Activated CD4-positive, alpha-beta T cell treated with anti-CD3 and anti-CD28 coated beads for 1 hour (primary cell): ENCODE measurements around the gene FAM83G.
"Not testable (repeated sequence)": the region's sequence is repeated elsewhere in the genome, so short reads cannot be mapped to it uniquely, and the experiment has no call there.

Experiments
- DNase-seq: peaks from one replicate; pipeline ENCODE4 v3.0.0-alpha.2; 2020

FAM83G gene

GRCh38 chr17:19023209-19023999, 18.8 kb upstream of the FAM83G start:
- DNase-seq, result no peak

GRCh38 chr17:19022747-19023146, 18.2 kb upstream of the FAM83G start:
- no peak for DNase-seq

GRCh38 chr17:19022128-19022527, 17.6 kb upstream of the FAM83G start:
- no peak for DNase-seq

GRCh38 chr17:19021622-19022083, 17.1 kb upstream of the FAM83G start:
- DNase-seq, result no peak

- DNase-seq, result not testable (repeated sequence)
Measured at GRCh38 chr17:19021011-19021621, 16.6 kb upstream of the FAM83G start.

- no peak for DNase-seq
Measured at GRCh38 chr17:19020016-19020415, 15.5 kb upstream of the FAM83G start.

- DNase-seq, result no peak
Measured at GRCh38 chr17:19019041-19019941, 14.7 kb upstream of the FAM83G start.

- DNase-seq, result no peak
Measured at GRCh38 chr17:19018600-19018950, 14.0 kb upstream of the FAM83G start.

- no peak for DNase-seq
Measured at GRCh38 chr17:19017804-19018599, 13.4 kb upstream of the FAM83G start.

GRCh38 chr17:19017401-19017800, 12.8 kb upstream of the FAM83G start:
- DNase-seq, result no peak

GRCh38 chr17:19016881-19017280, 12.3 kb upstream of the FAM83G start:
- no peak for DNase-seq

GRCh38 chr17:19016297-19016696, 11.7 kb upstream of the FAM83G start:
- no peak for DNase-seq

- DNase-seq, result no peak
Measured at GRCh38 chr17:19015428-19015827, 10.9 kb upstream of the FAM83G start.

- DNase-seq, result no peak
Measured at GRCh38 chr17:19014628-19015215, 10.2 kb upstream of the FAM83G start.

- no peak for DNase-seq
Measured at GRCh38 chr17:19013806-19014627, 9.5 kb upstream of the FAM83G start.

- no peak for DNase-seq
Measured at GRCh38 chr17:19013226-19013625, 8.7 kb upstream of the FAM83G start.

- no peak for DNase-seq
Measured at GRCh38 chr17:19012171-19013080, 7.9 kb upstream of the FAM83G start.

GRCh38 chr17:19011581-19011980, 7.0 kb upstream of the FAM83G start:
- DNase-seq, result no peak

- no peak for DNase-seq
Measured at GRCh38 chr17:19010729-19011505, 6.4 kb upstream of the FAM83G start.
